ENCODE data around the gene FAF1.

FAF1 gene

DNA sequence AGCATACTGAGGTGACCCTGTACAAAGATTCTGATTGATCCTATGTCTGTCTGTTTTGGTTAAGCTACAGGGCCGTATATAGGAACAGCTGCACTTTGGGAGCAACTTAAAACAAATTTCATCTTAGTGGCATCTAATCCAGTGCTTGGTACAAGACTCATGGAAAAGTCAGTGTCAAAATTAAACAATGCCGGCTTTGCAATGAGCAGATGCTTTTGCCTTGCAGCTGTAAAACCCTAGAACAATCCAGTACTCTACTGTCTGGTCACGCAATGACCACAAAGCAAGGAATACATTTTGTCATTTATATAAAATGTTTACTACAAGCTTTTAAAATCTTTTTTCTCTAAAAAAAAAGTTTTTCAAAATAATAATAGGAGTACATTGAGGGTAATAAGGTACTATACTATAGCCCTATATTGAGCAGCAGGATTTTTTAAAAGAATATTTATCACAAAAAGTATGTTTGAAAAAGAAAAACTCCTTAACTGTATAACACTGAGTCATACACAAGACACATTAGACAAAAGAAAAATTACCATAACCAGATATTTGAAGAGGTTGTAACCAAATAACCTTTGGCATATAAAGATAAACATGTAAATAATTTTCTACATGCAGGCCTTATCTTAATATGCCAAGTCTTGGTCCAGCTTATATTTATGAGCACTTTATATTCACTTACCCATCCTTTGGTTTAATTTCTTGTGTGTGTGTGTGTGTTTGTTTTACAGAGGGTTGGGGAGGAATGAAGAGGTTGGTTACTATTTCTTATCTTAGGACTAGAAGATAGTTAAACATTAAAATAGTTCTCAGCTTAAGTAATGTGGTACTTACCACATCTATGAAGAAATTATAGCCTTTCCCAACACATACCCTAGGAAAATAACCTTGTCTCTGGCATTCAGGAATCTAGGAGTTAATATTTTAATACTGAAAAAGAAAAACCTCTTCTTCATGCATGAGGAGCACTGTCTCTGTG, 262.3 kb downstream of the FAF1 start (continued):
- TF ChIP-seq, protein P1, sequence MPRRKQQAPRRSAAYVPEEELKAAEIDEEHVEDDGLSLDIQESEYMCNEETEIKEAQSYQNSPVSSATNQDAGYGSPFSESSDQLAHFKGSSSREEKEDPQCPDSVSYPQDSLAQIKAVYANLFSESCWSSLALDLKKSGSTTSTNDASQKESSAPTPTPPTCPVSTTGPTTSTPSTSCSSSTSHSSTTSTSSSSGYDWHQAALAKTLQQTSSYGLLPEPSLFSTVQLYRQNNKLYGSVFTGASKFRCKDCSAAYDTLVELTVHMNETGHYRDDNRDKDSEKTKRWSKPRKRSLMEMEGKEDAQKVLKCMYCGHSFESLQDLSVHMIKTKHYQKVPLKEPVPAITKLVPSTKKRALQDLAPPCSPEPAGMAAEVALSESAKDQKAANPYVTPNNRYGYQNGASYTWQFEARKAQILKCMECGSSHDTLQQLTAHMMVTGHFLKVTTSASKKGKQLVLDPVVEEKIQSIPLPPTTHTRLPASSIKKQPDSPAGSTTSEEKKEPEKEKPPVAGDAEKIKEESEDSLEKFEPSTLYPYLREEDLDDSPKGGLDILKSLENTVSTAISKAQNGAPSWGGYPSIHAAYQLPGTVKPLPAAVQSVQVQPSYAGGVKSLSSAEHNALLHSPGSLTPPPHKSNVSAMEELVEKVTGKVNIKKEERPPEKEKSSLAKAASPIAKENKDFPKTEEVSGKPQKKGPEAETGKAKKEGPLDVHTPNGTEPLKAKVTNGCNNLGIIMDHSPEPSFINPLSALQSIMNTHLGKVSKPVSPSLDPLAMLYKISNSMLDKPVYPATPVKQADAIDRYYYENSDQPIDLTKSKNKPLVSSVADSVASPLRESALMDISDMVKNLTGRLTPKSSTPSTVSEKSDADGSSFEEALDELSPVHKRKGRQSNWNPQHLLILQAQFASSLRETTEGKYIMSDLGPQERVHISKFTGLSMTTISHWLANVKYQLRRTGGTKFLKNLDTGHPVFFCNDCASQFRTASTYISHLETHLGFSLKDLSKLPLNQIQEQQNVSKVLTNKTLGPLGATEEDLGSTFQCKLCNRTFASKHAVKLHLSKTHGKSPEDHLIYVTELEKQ (tag by site-specific recombination; IDR thresholded peaks at IDR 0.05; ENCODE audit: borderline replicate concordance), result no peak
- TF ChIP-seq FEZF1 (tag by site-specific recombination; IDR thresholded peaks at IDR 0.05) (peak; percentile 59), ZNF571 (tag by site-specific recombination; IDR thresholded peaks at IDR 0.05) (no peak), ZXDB (tag by site-specific recombination; IDR thresholded peaks at IDR 0.05) (peak; percentile 88), ZNF623 (tag by site-specific recombination; IDR thresholded peaks at IDR 0.05) (no peak), ZNF654 (tag by site-specific recombination; IDR thresholded peaks at IDR 0.05; ENCODE audit: low read depth) (no peak)

DNA sequence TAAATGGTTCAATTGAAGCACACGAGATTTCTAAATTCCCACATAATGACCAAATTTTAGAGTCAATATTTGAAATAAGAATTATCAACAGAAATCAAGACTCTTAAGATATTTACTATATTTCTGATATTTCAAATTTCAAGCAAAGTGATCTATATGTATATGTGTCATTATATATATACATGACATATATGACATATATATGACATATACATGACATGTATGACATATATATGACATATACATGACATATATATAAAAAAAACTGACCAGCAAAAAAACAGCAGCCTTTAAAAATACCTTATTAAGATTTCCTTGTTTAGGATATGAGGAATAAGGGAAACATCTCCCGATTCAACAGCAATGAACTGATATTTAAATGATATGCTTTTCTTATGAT, 266.2 kb downstream of the FAF1 start:
- ChIA-PET POLR2A (no interaction called here), CTCF (no interaction called here)
- TF ChIP-seq, protein P2, sequence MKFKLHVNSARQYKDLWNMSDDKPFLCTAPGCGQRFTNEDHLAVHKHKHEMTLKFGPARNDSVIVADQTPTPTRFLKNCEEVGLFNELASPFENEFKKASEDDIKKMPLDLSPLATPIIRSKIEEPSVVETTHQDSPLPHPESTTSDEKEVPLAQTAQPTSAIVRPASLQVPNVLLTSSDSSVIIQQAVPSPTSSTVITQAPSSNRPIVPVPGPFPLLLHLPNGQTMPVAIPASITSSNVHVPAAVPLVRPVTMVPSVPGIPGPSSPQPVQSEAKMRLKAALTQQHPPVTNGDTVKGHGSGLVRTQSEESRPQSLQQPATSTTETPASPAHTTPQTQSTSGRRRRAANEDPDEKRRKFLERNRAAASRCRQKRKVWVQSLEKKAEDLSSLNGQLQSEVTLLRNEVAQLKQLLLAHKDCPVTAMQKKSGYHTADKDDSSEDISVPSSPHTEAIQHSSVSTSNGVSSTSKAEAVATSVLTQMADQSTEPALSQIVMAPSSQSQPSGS (tag by site-specific recombination; IDR thresholded peaks at IDR 0.05; ENCODE audit: low read depth), result peak; percentile 22; the same call in 1 of the 2 replicates
- TF ChIP-seq, protein P3, sequence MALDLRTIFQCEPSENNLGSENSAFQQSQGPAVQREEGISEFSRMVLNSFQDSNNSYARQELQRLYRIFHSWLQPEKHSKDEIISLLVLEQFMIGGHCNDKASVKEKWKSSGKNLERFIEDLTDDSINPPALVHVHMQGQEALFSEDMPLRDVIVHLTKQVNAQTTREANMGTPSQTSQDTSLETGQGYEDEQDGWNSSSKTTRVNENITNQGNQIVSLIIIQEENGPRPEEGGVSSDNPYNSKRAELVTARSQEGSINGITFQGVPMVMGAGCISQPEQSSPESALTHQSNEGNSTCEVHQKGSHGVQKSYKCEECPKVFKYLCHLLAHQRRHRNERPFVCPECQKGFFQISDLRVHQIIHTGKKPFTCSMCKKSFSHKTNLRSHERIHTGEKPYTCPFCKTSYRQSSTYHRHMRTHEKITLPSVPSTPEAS (tag by site-specific recombination; IDR thresholded peaks at IDR 0.05), result no peak
- Histone ChIP-seq H3K36me3 (ENCODE audit: control insufficient read depth in 2 of 2, insufficient read depth in 1 of 2, low read length in 2 of 2) (no peaks in the 10 kb centered on the region; a peak in 1 of 3 replicates), H3K27ac (ENCODE audit: extremely low read depth, low read depth, low read length) (no peak overlapping the region), H3K4me3 (ENCODE audit: low read depth, low read length) (no peak overlapping the region), H3K4me1 (ENCODE audit: control insufficient read depth, insufficient read depth, low read length) (peaks cover 10% of the 10 kb centered on the region; the same call in 1 of the 2 replicates), H3K9me3 (ENCODE audit: control insufficient read depth, insufficient read depth, low read depth, low read length) (no peaks in the 10 kb centered on the region)

DNA sequence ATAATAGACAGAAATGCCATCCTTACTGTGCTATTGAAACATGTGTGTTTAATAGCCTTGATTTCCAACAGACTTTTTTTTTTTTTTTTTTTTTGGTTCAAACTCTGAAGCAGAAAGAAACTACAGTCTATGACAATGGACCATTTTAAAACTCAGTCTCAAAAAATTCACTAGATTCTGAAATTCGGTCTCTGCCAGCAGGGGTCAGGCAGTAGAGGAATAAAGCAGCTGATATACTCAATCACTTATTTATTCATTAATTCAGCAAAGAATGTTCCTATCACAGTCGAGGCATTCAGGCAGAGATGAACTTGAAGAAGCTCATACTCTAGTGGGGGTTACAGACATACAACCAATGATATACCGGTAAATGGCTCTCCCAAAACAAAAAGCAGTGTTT, 275.9 kb downstream of the FAF1 start:
- POLR2A ChIA-PET, result interaction anchor here (0.7 kb wide), 1 partner anchor 46 kb away, joined by 5 read pairs; no protein-coding TSS in a partner anchor
- no peaks in the 10 kb centered on the region for H3K4me1 ChIP-seq (ENCODE audit: control insufficient read depth, insufficient read depth, low read length)
- CTCF ChIA-PET, result interaction anchor here (0.6 to 0.7 kb wide), 4 partner anchors 18 to 1213 kb away, joined by 3 to 6 read pairs (median 4); no protein-coding TSS in a partner anchor

DNA sequence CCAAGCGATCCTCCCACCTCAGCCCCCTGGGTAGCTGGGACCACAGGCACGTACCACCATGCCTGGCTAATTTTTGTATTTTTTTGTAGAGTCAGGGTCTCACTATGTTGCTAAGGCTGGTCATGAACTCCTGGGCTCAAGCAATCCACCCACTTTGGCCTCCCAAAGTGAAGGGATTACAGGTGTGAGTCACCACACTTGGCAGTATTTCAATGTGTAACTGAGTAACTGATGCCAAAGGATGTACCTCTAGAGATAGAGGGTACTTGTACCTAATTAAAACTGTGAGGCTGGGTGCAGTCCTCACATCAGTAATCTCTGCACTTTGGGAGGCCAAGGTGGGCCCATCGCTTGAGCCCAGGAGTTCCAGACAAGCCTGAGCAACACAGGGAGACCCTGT, 278.1 kb downstream of the FAF1 start:
- Histone ChIP-seq H3K4me3 (ENCODE audit: low read depth, low read length) (no peak overlapping the region), H3K36me3 (ENCODE audit: control insufficient read depth in 2 of 2, insufficient read depth in 1 of 2, low read length in 2 of 2) (no peaks in the 10 kb centered on the region; a peak in 1 of 3 replicates), H3K9me3 (ENCODE audit: control insufficient read depth, insufficient read depth, low read depth, low read length) (no peaks in the 10 kb centered on the region), H3K4me1 (ENCODE audit: control insufficient read depth, insufficient read depth, low read length) (no peaks in the 10 kb centered on the region), H3K27ac (ENCODE audit: extremely low read depth, low read depth, low read length) (no peak overlapping the region)
- ChIA-PET POLR2A (no interaction called here), CTCF (interaction anchor here (0.6 kb wide), 3 partner anchors 15 to 838 kb away, joined by 3 to 4 read pairs (median 3); no protein-coding TSS in a partner anchor)
- no peak for TF ChIP-seq ZNF23 (tag by site-specific recombination; IDR thresholded peaks at IDR 0.05; ENCODE audit: borderline replicate concordance)
- TF ChIP-seq, protein P4, sequence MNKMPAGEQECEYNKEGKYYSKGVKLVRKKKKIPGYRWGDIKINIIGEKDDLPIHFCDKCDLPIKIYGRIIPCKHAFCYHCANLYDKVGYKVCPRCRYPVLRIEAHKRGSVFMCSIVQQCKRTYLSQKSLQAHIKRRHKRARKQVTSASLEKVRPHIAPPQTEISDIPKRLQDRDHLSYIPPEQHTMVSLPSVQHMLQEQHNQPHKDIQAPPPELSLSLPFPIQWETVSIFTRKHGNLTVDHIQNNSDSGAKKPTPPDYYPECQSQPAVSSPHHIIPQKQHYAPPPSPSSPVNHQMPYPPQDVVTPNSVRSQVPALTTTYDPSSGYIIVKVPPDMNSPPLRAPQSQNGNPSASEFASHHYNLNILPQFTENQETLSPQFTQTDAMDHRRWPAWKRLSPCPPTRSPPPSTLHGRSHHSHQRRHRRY (tag by site-specific recombination; IDR thresholded peaks at IDR 0.05), result no peak
- no peak for TF ChIP-seq ZNF184 (tag by site-specific recombination; IDR thresholded peaks at IDR 0.05)
- TF ChIP-seq ZBTB8A (tag by site-specific recombination; IDR thresholded peaks at IDR 0.05), result no peak
- TF ChIP-seq SCRT1 (tag by site-specific recombination; IDR thresholded peaks at IDR 0.05; ENCODE audit: borderline replicate concordance), result no peak
- TF ChIP-seq, protein P2 (tag by site-specific recombination; IDR thresholded peaks at IDR 0.05; ENCODE audit: low read depth), result no peak
- TF ChIP-seq, protein P5, sequence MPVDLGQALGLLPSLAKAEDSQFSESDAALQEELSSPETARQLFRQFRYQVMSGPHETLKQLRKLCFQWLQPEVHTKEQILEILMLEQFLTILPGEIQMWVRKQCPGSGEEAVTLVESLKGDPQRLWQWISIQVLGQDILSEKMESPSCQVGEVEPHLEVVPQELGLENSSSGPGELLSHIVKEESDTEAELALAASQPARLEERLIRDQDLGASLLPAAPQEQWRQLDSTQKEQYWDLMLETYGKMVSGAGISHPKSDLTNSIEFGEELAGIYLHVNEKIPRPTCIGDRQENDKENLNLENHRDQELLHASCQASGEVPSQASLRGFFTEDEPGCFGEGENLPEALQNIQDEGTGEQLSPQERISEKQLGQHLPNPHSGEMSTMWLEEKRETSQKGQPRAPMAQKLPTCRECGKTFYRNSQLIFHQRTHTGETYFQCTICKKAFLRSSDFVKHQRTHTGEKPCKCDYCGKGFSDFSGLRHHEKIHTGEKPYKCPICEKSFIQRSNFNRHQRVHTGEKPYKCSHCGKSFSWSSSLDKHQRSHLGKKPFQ (tag by site-specific recombination; IDR thresholded peaks at IDR 0.05), result no peak
- TF ChIP-seq RBAK (tag by site-specific recombination; IDR thresholded peaks at IDR 0.05), result no peak
- no peak for TF ChIP-seq ZNF843 (tag by site-specific recombination; IDR thresholded peaks at IDR 0.05)

More for the DNA sequence above, 275.9 kb downstream of the FAF1 start:
- TF ChIP-seq ZNF341 (tag by site-specific recombination; IDR thresholded peaks at IDR 0.05; ENCODE audit: low read depth) (no peak), YY1 (tag by site-specific recombination; IDR thresholded peaks at IDR 0.05) (no peak)
- Histone ChIP-seq H3K27ac (ENCODE audit: extremely low read depth, low read depth, low read length) (no peak overlapping the region), H3K4me3 (ENCODE audit: low read depth, low read length) (no peak overlapping the region), H3K9me3 (ENCODE audit: control insufficient read depth, insufficient read depth, low read depth, low read length) (no peaks in the 10 kb centered on the region), H3K36me3 (ENCODE audit: control insufficient read depth in 2 of 2, insufficient read depth in 1 of 2, low read length in 2 of 2) (peaks cover 0 to 2% of the 10 kb centered on the region in 2 experiments; a peak in 2 of 3 replicates)

Measured in HEK293 (cell line).